ENCODE data around the gene CYTH3. TPM values are rescaled to one million over a fixed set of nuclear protein-coding genes. Genes with fewer than 3 reads are reported as not detected.
"Not testable (repeated sequence)": the region's sequence is repeated elsewhere in the genome, so short reads cannot be mapped to it uniquely, and the experiment has no call there.

CYTH3 gene
- total RNA-seq, 2 experiments from 2014 or later, result 1.2 to 1.7 TPM

DNA sequence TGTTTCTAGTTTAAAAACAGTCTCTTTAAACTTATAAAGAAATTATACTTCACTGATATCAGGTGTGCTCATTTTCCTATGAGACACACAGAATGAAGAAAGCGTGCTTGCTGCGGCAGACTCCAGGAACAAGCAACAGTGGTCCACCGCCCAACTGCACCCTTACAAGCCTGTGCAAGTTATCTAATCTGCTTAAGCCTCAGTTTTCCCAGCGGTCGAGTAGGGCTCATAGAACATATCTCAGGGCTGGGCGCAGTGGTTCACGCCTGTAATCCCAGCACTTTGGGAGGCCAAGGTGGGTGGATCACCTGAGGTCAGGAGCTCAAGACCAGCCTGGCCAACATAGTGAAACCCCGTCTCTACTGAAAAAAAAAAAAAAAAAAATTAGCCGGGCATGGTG, 43.1 kb downstream of the CYTH3 start:
- POLR2A ChIA-PET; CTCF ChIA-PET; H3K9me3 Mint-ChIP-seq; H3K27ac Mint-ChIP-seq; H3K4me3 Mint-ChIP-seq; H3K36me3 Mint-ChIP-seq (ENCODE audit: low read depth); DNase-seq: not testable (repeated sequence)
- Mint-ChIP-seq H3K27me3 (peaks cover 47% of the 10 kb centered on the region), H3K4me1 (peaks cover 22% of the 10 kb centered on the region)

DNA sequence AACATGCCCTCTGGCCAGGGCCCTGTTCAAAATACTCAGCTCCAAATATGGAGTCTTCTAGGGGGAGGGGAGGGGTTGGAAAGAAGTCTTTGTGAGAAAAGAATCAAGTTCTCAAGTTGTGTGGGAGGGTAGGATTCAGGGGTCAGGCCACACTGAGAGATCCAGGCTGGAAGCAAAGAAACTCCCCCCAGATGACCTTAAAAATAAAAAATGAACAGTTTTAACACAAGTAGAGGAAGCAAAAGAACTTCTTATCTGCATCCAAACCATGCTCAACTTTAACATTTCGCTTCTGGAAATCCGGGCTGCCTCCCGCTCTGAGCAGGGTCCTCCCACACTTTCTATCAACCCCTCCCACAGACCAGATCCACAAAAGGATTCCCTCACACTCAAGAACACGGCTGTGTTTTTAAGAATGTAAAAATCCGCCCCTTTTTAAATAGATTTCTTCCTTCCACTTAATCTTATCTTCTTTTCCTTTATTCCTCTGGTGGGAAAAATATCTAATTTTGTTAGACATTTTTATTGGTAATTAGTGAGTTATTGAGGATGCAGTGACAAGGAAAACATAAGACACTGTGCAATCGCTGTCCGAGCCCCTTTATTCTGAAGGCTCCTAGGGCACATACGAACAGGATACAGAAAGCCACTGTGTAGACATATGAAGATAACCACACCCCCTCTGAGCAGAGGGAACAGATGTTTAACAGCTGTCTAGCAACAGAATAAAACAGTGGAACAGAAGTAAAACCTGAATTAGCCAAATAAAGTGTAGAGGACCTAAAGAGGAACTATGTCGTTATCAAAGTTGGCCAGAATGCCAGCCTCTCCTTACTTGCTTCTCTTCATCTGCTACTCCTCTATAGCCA, 43.8 kb downstream of the CYTH3 start:
- no peaks in the 10 kb centered on the region for H3K36me3 Mint-ChIP-seq (ENCODE audit: low read depth)
- no peak overlapping the region for H3K4me3 Mint-ChIP-seq
- ChIA-PET CTCF (no interaction called here), POLR2A (no interaction called here)
- DNase-seq, result no peak
- H3K9me3 Mint-ChIP-seq, result no peaks in the 10 kb centered on the region
- peaks cover 19% of the 10 kb centered on the region for H3K4me1 Mint-ChIP-seq
- H3K27ac Mint-ChIP-seq, result no peak overlapping the region
- peaks cover 46% of the 10 kb centered on the region for H3K27me3 Mint-ChIP-seq

DNA sequence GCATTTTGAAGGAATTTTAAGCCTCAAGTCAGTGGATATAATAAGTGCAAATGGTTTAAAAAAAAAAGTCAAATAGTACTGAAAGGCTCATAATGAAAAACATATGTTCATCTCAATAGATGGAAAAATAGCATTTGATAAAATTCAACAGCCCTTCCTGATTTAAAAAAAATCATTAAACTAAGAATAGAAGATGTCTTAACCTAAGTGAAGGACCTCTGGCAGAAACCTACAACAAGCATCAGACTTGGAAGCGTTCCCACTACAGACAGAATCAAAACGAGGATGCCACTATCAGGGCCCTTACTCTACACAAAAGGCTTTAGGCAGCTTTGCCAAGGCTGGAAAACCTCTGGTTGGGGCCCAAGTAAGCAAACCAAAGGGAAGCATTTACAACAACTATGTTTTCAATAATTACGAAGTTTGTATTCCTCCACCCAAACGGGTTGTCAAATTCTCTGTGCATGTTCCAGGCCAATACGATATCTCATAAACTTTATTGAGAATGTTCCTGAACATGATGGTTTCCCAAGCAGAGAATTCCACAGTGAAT, 45.1 kb downstream of the CYTH3 start:
- ChIA-PET POLR2A (no interaction called here), CTCF (no interaction called here)
- H3K9me3 Mint-ChIP-seq, result no peaks in the 10 kb centered on the region
- no peak overlapping the region for H3K27ac Mint-ChIP-seq
- peaks cover 9% of the 10 kb centered on the region for H3K4me1 Mint-ChIP-seq
- H3K4me3 Mint-ChIP-seq, result no peak overlapping the region
- peaks cover 39% of the 10 kb centered on the region for H3K27me3 Mint-ChIP-seq
- no peak for DNase-seq
- no peaks in the 10 kb centered on the region for H3K36me3 Mint-ChIP-seq (ENCODE audit: low read depth)

DNA sequence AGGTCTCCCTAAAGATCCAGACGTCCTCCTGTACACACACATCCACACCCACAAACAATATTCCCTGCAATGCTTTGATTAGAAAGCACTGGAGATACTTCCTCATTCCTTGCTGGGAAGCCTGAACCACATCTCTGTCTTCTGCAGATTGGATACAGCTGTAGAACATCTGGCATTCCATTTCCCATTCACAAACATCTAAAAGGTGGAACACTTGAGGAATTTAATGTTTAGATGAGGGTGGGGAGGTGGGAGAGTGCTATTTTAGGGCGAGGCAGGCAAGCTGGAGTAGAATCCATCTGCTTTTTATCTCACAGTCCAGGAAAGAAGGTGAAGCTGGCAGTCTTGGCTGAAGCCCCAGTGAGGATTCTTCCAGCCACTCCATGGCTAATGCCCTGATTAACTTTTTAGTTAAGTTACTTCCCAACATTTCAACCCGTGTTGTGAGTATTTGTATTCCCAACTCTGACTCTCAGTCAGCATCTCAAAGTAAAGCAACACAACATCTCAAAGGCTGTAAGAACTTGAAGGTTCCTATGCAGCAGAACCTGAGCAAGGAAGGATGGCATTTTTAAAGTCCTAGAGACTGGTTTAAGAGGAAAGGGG, 46.1 kb downstream of the CYTH3 start:
- POLR2A ChIA-PET, result no interaction called here
- Mint-ChIP-seq H3K4me3 (no peak overlapping the region), H3K36me3 (ENCODE audit: low read depth) (no peaks in the 10 kb centered on the region)

DNA sequence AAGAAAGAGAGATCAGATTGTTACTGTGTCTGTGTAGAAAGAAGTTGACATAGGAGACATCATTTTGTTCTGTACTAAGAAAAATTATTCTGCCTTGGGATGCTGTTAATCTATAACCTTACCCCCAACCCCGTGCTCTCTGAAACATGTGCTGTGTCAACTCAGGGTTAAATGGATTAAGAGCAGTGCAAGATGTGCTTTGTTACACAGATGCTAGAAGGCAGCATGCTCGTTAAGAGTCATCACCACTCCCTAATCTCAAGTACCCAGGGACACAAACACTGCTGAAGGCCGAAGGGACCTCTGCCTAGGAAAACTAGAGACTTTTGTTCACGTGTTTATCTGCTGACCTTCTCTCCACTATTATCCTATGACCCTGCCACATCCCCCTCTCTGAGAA, 49.0 kb downstream of the CYTH3 start:
- H3K27ac Mint-ChIP-seq; H3K9me3 Mint-ChIP-seq; H3K4me3 Mint-ChIP-seq; DNase-seq; CTCF ChIA-PET; POLR2A ChIA-PET; H3K36me3 Mint-ChIP-seq (ENCODE audit: low read depth): not testable (repeated sequence)
- Mint-ChIP-seq H3K27me3 (peaks cover 32% of the 10 kb centered on the region), H3K4me1 (peaks cover 15% of the 10 kb centered on the region)

More for the DNA sequence above, 46.1 kb downstream of the CYTH3 start:
- peaks cover 13% of the 10 kb centered on the region for H3K4me1 Mint-ChIP-seq
- CTCF ChIA-PET, result no interaction called here
- H3K9me3 Mint-ChIP-seq, result no peaks in the 10 kb centered on the region
- DNase-seq, result no peak
- no peak overlapping the region for H3K27ac Mint-ChIP-seq
- peaks cover 33% of the 10 kb centered on the region for H3K27me3 Mint-ChIP-seq

DNA sequence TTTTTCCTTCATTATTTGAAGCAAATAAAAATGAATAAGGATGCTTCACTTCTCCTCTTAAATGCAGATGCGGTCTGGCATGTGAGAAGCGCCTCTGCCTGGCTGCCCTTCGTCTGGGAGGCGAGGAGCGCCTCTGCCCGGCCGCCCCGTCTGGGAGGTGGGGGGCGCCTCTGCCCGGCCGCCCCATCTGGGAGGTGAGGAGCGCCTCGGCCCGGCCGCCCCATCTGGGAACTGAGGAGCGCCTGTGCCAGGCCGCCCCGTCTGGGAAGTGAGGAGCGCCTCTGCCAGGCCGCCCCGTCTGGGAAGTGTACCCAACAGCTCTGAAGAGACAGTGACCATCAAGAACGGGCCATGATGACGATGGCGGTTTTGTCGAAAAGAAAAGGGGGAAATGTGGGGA, 49.4 kb downstream of the CYTH3 start:
- H3K4me3 Mint-ChIP-seq; POLR2A ChIA-PET; H3K27ac Mint-ChIP-seq; DNase-seq; H3K36me3 Mint-ChIP-seq (ENCODE audit: low read depth); H3K9me3 Mint-ChIP-seq: not testable (repeated sequence)
- CTCF ChIA-PET, result interaction anchor here (0.6 kb wide), 1 partner anchor 101 kb away, joined by 3 read pairs; no protein-coding TSS in a partner anchor
- Mint-ChIP-seq H3K4me1 (peaks cover 15% of the 10 kb centered on the region), H3K27me3 (peaks cover 32% of the 10 kb centered on the region)

DNA sequence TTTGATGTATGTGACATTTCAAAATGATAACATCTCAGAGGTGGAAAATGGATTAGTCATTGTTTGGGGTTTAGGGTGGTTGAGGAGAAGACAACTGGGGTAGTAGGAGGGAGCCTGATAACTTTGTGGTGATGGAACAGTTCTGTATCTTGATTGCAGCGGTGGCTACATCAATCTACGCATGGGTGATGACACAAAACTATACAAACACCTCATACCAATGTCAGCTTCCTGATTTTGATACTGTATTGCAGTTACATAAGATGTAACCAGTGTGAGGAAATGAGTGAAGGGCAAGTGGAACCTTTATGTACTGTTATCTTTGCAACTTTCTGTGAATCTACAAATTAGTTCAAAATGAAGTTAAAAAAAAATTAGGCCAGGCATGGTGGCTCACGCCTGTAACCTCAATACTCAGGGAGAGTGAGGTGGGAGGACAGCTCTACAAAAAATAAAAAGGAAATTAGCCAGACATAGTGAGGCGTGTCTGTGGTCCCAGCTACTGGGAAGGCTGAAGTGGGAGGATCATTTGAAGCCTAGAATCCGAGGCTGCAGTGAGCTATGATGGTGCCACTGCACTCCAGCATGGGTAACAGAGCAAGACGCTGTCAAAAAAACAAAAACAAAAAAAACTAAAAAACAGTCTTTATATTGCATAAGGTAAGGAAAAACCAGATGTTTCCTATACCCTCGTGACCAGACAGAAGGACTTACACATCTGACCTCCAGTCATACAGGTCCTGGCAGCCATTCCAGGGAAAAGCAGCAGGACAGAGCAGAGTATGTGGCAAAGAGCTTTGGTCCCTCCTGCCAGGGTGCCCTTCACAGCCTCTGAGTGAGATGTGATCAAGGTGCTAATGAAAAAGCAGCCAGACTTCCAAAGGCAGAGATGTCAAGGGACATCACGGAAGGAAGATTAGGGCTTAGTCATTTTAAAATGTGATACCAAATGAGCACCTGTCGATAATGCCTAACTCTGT, 50.8 kb downstream of the CYTH3 start:
- ChIA-PET CTCF (interaction anchor here (1.1 kb wide), 1 partner anchor 49 kb away, joined by 3 read pairs; no protein-coding TSS in a partner anchor), POLR2A (no interaction called here)
- H3K27ac Mint-ChIP-seq, result peak overlapping the region; percentile 42
- H3K36me3 Mint-ChIP-seq (ENCODE audit: low read depth), result no peaks in the 10 kb centered on the region
- peak; percentile 32 for DNase-seq
- H3K4me3 Mint-ChIP-seq, result no peak overlapping the region
- H3K9me3 Mint-ChIP-seq, result no peaks in the 10 kb centered on the region
- peaks cover 32% of the 10 kb centered on the region for H3K27me3 Mint-ChIP-seq
- H3K4me1 Mint-ChIP-seq, result peaks cover 15% of the 10 kb centered on the region

DNA sequence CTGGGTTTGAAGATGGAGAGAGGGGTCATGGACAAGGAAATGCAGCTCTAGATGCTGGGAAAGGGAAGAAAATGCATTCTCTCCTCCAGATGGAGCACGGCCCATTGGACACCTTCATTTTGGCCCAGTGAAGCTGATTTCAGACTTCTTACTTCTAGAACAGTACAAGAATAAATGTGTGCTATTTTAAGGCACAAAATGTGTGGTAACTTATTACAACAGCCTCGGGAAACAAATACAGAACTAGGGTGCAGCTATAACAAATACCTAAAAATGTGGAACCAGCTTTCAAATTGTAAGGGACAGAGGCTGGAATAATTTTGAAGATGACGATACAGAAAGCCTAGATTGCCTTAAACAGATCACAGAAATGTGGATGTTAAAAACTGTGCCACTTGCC, 54.1 kb downstream of the CYTH3 start:
- no peak overlapping the region for H3K4me3 Mint-ChIP-seq
- CTCF ChIA-PET, result no interaction called here
- no peak for DNase-seq
- no peaks in the 10 kb centered on the region for H3K36me3 Mint-ChIP-seq (ENCODE audit: low read depth)
- no peaks in the 10 kb centered on the region for H3K9me3 Mint-ChIP-seq
- no peak overlapping the region for H3K27ac Mint-ChIP-seq
- POLR2A ChIA-PET, result no interaction called here
- peaks cover 30% of the 10 kb centered on the region for H3K27me3 Mint-ChIP-seq
- peaks cover 15% of the 10 kb centered on the region for H3K4me1 Mint-ChIP-seq

DNA sequence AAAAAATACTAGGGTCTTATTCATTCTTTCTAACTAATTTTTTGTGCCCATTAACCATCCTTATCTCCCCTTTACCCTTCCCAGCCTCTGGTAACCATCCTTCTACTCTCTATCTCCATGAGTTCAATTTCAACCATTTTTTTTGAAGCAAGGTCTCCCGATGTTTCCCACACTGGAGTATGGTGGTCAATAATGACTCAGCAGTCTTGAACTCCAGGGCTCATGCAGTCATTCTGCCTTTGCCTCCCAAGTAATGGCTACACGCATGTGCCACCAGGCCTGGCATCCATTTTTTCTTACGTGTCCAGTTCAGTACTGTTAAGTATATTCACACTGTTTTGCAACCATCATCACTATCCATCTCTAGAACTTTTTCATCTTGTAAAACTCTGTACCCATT, 60.4 kb downstream of the CYTH3 start:
- no peaks in the 10 kb centered on the region for H3K9me3 Mint-ChIP-seq
- ChIA-PET CTCF (no interaction called here), POLR2A (no interaction called here)
- H3K27ac Mint-ChIP-seq, result no peak overlapping the region
- no peak for DNase-seq
- H3K4me1 Mint-ChIP-seq, result no peaks in the 10 kb centered on the region
- H3K27me3 Mint-ChIP-seq, result peaks cover 25% of the 10 kb centered on the region
- no peak overlapping the region for H3K4me3 Mint-ChIP-seq
- no peaks in the 10 kb centered on the region for H3K36me3 Mint-ChIP-seq (ENCODE audit: low read depth)

DNA sequence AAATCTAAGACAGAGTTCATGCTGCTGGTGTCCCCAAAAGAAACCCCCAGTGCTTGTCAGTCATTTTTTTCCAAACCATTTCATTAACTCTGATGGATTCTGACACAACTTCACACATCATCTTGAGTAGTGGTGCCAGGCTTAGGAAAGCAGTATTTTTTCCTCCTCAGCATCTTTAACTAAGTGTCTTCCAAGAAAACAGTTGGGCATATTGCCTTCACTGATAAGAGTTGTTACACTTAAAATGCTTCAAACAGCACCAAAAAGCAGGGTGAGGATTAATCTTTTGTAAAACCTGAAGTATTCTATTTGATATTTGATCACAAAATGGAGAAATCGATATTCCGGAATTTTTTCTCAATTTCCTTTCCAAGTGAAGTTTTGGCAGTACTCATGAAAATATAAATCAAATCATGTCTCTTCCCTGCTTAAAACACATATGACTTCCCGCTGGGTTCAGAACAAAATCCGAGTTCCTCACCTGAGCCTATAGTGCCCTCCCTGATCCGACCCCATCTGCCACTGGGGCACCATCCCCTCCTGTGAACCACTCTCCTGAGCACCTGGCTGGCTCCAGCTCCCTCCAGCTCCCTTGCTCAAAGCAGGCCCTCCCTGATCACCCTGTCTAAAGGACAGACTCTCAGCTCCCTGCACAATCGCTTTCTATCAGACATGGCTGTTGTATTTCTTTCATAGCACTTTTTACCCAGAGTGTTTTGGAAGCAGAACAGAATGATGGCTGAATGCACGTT, 61.6 kb downstream of the CYTH3 start:
- Mint-ChIP-seq H3K36me3 (ENCODE audit: low read depth) (no peaks in the 10 kb centered on the region), H3K27me3 (peaks cover 25% of the 10 kb centered on the region), H3K4me1 (no peaks in the 10 kb centered on the region), H3K9me3 (no peaks in the 10 kb centered on the region), H3K27ac (no peak overlapping the region), H3K4me3 (no peak overlapping the region)
- ChIA-PET CTCF (no interaction called here), POLR2A (no interaction called here)
- DNase-seq, result no peak

DNA sequence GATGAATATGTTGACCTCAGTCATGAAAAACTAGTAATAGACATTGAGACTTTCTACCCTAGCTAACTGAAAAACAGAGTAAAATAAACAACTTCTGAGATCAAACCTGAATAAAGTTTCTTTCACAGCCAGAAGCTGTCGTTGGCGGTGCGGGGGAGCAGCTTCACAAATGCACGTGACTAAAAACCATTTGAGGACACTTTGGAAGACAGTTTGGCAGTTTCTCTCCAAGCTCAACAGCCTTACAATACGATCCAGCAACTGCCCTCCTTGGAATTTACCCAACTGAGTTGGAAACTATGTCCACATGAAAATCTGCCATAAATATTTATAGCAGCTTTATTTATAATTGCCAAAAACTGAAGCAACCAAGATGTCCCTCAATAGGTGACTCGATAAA, 63.1 kb downstream of the CYTH3 start:
- H3K4me3 Mint-ChIP-seq, result no peak overlapping the region
- H3K27me3 Mint-ChIP-seq, result peaks cover 22% of the 10 kb centered on the region
- ChIA-PET POLR2A (no interaction called here), CTCF (no interaction called here)
- DNase-seq, result no peak
- H3K27ac Mint-ChIP-seq, result no peak overlapping the region
- H3K36me3 Mint-ChIP-seq (ENCODE audit: low read depth), result no peaks in the 10 kb centered on the region
- H3K9me3 Mint-ChIP-seq, result no peaks in the 10 kb centered on the region
- no peaks in the 10 kb centered on the region for H3K4me1 Mint-ChIP-seq

DNA sequence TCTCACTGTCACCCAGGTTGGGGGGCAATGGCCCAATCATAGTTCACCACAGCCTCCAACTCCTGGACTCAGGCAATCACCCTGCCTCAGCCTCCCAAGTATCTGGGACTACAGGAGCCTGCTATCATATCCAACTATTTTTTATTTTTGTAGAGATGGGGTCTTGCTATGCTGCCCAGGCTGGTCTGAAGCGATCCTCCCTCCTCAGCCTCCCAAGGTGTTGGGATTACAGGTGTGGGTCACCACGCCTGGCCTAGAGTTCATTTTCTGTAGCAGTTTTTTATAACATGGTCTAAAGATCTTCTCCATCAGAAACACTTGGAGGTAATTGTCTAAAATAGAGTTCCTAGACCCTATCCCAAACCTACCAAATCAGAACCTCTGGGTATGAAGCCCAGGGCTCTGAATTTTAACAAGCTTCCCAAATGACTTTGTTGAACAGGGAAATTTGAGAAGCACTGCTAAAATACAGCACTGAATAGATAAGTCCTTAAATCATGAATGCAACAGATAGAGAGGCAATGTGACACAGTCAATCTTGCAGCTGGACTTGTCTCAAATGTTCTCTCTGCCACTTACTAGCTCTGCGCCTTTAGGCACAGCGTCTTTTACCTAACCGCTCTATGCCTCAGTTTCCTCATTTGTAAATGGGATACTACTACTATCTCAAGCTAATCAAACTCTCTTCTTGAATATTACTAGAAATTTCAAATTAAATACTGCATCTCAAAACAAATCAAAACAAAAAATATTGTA, 63.7 kb downstream of the CYTH3 start:
- Mint-ChIP-seq H3K4me3 (no peak overlapping the region), H3K27ac (no peak overlapping the region), H3K9me3 (no peaks in the 10 kb centered on the region), H3K36me3 (ENCODE audit: low read depth) (no peaks in the 10 kb centered on the region), H3K4me1 (no peaks in the 10 kb centered on the region), H3K27me3 (peaks cover 22% of the 10 kb centered on the region)
- no peak for DNase-seq
- ChIA-PET POLR2A (no interaction called here), CTCF (no interaction called here)
